Hematopoietic multipotent progenitor cell treated with erythropoietin and hydrocortisone succinate and interleukin-3 and kit ligand, for 6 days (in vitro differentiated cells): Measurements from ENCODE around the gene ADAMTSL5.
"Not testable (repeated sequence)": the region's sequence is repeated elsewhere in the genome, so short reads cannot be mapped to it uniquely, and the experiment has no call there.

ENCODE experiments used
- DNase-seq: peaks from one replicate; pipeline ENCODE4 v3.0.0-alpha.2; 2015

ADAMTSL5 gene

DNA sequence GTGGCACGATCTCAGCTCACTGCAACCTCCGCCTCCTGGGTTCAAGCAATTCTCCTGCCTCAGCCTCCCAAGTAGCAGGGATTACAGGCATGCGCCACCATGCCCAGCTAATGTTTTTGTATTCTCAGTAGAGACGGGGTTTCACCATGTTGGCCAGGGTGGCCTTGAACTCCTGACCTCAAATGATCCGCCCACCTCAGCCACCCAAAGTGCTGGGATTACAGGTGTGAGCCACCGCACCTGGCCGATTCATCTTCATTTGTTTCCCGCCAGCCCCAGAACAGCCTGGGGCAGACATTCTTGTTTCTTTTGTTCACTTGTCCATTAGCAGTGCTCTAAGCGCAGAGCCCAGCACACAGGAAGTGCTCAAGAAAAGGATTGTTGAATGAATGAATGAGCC lies 35.8 kb downstream of the ADAMTSL5 start:
- DNase-seq, result not testable (repeated sequence)

- no peak for DNase-seq
Measured at GRCh38 chr19:1475751-1476437, 36.9 kb downstream of the ADAMTSL5 start.

DNA sequence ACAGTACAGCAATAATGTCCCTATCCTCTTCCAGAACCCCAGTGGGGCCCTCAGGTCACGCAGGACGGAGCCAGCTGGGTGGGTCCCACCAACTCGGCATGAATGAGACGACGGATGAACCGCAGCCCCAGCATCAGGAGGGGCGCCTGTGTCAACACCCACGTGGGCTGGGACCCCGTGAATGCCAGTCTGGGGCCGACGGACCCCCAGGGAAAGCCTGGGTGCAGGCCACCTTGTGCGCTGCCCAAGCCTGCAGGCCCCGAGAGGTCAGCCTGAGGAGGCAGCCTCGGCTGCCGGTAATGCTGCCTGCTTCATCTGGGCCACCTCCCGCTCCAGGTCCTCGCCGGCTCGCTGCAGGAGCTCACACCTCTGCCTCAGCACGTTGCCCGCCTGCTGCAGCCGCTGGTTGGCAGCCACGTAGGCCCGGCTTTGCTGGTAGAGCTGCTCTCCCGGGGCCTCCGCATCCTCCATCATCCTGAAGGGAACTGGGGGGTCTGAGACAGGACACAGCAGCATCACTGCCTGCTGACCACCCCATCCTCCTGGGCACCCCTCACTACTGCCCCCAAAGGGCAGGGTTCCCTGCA lies 38.0 kb downstream of the ADAMTSL5 start:
- no peak for DNase-seq

DNA sequence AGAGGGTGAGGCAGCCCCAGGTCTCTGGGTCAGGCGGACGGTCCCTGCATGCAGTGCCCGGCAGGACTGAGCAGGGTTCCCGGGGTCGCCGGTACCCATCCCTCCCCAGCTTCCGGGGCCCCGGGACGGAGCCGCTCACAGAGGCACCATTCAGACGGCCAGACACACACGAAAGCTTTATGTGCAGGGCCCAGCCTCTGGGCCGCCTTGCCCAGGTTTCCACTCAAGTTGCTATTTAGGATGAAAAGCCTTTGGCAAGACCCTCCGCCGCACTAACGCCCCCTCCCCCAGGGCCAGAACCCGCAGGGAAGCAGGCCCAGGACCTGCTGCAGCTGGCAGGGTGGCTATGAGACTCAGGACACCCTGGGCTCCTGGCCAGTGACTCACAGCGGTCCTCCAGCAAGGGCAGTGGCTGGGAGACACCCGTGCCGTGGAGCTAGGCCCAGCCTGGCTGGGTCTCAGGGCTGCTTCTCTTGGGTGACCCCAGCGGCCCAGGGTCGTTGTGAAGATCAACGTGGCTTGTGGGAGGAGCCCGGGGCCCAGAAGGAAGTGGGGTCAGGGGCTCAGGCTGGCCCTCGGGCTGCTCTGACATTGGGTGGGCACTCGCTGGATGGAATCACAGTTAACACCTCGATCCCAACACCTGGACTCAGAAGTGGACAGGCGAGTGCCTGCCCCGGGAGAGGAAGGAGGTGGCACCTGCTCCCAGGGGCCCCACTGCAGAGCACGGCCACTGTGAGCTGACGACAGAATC lies 38.6 kb downstream of the ADAMTSL5 start:
- DNase-seq, result no peak

DNA sequence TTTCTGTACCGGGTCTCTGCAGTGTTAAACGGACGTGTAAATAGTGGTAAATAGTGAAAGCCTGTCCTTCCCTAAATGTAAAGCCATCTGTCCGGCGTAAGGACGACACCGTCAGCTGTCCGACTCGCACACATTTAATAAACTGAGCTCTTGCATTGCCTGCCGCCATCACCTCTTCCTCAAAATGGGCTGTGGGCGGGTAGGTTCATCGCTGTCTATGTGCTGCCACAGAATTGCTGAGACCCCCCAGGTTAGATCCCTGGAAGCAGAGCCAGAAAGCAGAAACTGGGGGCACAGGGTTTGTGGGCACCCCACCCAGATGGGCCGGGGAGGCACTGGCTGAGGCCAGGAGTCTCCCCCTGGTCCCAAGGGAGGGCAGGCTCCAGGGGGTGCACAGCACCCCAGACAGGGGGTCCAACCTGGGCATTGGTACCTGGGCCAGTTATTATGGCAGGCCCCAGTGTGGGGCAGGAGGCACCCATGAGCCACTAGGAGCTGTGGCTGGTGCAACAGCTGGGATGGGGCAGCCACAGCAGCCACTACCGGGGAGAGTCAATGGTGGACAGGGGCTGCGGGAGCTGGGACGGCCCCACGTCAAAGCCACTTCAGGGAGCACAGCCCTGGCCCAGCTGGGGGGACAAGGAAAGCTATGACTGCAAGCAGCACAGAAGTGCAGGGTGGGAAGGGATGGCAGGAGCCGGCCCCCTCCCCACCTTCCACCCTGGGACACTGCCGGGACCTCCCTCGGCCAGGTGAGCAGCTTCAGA lies 39.6 kb downstream of the ADAMTSL5 start:
- no peak for DNase-seq

DNA sequence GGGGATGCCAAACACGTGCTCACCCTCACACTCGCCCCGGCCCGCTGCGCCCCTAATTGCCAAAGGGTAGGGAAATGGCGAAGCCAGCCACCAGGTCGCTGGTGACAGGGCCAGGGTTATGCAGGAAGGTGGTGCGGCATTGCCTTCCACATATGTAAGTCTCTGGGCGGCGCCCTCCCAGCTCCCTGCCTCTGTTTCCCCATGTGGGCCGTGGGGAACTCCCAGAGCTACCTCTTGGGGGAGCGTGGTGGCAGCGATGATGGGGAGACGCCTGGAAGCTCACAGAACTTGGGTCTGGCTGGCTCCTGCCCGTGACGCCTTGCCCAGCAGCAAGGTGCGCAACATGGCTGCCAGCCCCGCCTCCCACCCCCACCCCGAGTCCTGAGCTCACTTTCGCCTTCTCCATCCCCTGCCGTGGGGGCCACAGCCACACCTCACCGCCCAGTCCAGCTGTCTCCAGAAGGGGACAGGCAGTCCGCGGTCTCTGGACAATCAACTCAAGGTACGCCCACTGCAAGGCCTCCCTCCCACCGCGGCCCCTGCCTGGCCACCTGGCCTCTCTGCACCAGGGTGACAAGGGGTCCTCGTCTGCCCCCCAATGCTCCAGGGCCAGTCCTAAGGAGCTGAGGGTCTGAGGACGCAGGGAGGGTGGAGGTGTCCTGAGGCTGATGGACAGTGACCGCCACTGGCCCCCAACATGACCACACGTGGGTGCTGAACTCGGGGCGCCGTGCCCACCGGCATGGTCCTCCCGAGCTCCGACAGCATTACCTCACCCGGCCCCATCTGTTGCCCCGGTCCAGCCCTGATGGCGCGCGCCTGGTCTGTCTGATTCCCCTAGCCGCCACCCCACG lies 40.4 kb downstream of the ADAMTSL5 start:
- DNase-seq, result no peak

GRCh38 chr19:1471515-1472160 lies 41.2 kb downstream of the ADAMTSL5 start:
- peak; percentile 46 for DNase-seq

GRCh38 chr19:1471010-1471514 lies 41.8 kb downstream of the ADAMTSL5 start:
- peak; percentile 62 for DNase-seq

DNA sequence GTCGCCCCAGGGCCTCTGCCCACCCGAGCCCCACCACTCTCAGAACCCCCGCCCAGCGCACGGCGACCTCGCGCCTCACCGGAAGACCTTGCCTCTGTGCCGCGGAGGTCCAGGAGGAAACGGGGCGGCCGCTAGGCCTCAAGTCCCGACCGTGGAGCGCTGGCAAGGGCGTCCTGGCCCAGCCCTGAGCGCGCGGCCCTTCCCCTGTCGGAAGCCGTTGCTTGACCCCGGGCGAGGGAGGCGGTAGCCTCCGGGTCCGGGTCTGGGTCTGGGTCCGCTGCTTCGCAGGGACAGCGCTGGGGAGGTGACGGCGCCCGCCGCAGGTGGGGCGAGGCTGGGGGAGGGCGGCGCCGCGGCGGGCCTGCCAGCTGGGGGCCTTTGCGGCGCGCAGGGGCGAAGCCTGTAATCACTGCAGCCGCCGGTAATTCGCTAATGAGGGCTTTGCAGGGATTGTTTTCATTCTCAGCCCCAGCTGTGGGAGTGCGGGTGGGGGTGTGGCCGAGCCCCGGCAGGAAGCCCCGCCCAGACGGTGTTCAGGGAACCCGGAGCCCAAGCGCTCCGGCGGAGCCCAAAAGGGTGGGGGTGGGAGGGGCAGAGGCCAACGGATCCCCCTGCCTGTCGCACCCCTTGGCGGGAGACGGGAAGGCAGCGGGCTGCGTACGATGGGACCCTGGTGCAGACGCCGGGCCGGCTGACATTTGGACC lies 42.4 kb downstream of the ADAMTSL5 start:
- DNase-seq, result peak; percentile 58

- DNase-seq, result no peak
Measured at GRCh38 chr19:1470055-1470304, 42.8 kb downstream of the ADAMTSL5 start.

DNA sequence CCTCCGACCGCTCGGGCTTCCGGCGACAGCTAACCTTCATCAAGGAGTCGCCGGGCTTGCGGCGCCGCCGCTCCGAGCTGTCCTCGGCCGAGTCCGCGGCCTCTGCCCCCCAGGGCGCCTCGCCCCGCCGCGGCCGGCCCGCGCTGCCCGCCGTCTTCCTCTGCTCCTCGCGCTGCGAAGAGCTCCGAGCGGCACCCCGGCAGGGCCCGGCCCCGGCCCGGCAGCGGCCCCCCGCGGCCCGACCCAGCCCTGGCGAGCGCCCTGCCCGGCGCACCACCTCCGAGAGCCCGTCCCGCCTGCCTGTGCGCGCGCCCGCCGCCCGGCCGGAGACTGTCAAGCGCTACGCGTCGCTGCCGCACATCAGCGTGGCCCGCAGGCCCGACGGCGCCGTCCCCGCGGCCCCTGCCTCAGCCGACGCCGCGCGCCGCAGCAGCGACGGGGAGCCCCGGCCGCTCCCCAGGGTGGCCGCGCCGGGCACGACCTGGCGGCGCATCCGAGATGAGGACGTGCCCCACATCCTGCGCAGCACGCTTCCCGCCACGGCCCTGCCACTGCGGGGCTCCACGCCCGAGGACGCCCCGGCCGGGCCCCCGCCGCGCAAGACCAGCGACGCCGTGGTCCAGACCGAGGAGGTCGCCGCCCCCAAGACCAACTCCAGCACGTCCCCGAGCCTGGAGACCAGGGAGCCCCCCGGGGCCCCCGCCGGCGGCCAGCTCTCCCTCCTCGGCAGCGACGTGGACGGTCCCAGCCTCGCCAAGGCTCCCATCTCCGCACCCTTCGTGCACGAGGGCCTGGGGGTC lies 43.4 kb downstream of the ADAMTSL5 start:
- DNase-seq, result no peak

GRCh38 chr19:1468821-1469254 lies 44.0 kb downstream of the ADAMTSL5 start:
- DNase-seq, result peak; percentile 70

DNA sequence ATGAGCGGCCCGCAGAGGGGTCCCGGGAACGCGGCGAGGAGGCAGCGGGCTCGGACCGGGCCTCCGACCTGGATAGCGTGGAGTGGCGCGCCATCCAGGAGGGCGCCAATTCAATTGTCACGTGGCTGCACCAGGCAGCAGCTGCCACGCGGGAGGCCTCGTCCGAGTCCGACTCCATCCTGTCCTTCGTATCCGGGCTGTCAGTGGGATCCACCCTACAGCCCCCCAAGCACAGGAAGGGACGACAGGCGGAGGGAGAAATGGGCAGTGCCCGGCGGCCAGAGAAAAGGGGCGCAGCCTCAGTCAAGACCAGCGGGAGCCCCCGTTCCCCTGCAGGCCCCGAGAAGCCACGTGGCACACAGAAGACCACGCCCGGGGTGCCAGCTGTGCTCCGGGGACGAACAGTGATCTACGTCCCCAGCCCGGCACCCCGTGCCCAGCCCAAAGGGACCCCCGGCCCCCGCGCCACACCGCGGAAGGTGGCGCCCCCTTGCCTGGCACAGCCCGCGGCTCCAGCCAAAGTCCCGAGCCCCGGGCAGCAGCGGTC lies 44.5 kb downstream of the ADAMTSL5 start:
- DNase-seq, result no peak

GRCh38 chr19:1467490-1468273 lies 45.1 kb downstream of the ADAMTSL5 start:
- no peak for DNase-seq

DNA sequence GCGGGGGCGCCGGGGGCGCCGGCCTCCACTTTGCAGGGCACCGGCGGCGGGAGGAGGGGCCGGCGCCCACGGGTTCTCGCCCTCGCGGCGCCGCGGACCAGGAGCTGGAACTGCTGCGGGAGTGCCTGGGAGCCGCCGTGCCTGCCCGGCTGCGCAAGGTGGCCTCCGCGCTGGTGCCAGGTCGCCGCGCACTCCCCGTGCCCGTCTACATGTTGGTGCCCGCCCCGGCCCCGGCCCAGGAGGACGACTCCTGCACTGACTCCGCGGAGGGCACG lies 45.7 kb downstream of the ADAMTSL5 start:
- DNase-seq, result no peak

DNA sequence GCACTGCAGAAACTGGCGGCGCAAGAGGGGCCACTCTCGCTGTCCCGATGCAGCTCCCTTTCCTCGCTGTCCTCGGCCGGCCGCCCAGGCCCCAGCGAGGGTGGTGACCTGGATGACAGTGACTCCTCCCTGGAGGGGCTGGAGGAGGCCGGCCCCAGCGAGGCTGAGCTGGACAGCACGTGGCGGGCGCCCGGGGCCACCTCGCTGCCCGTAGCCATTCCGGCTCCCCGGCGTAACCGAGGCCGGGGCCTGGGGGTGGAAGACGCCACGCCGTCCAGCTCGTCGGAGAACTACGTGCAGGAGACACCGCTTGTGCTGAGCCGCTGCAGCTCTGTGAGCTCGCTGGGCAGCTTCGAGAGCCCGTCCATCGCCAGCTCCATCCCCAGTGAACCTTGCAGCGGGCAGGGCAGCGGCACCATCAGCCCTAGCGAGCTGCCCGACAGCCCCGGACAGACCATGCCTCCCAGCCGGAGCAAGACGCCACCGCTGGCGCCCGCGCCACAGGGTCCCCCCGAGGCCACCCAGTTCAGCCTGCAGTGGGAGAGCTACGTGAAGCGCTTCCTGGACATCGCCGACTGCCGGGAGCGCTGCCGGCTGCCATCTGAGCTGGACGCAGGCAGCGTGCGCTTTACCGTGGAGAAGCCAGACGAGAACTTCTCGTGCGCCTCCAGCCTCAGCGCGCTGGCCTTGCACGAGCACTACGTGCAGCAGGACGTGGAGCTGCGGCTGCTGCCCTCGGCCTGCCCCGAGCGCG lies 46.2 kb downstream of the ADAMTSL5 start:
- no peak for DNase-seq

GRCh38 chr19:1466018-1466460 lies 46.8 kb downstream of the ADAMTSL5 start:
- DNase-seq, result no peak

DNA sequence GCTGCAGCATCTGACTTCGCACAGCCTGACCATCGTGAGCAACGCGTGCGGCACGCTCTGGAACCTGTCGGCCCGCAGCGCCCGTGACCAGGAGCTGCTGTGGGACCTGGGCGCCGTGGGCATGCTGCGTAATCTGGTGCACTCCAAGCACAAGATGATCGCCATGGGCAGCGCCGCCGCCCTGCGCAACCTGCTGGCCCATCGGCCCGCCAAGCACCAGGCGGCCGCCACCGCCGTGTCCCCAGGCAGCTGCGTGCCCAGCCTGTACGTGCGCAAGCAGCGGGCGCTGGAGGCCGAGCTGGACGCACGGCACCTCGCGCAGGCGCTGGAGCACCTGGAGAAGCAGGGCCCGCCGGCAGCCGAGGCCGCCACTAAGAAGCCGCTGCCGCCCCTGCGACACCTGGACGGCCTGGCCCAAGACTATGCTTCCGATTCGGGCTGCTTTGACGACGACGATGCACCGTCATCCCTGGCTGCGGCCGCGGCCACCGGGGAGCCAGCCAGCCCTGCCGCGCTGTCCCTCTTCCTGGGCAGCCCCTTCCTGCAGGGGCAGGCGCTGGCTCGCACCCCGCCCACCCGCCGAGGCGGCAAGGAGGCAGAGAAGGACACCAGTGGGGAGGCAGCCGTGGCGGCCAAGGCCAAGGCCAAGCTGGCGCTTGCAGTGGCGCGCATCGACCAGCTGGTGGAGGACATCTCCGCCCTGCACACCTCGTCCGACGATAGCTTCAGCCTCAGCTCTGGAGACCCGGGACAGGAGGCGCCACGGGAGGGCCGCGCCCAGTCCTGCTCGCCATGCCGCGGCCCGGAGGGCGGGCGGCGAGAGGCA lies 47.4 kb downstream of the ADAMTSL5 start:
- DNase-seq, result peak; percentile 78
